Stimulated activated CD8-positive, alpha-beta memory T cell treated with anti-CD3 and anti-CD28 coated beads, Interleukin-7, amount 100 ng/mL, for 4 hours (primary cell): ENCODE results near the gene PTX4.

ENCODE experiments used
- DNase-seq, 2 donors: peaks; one replicate each; pipeline ENCODE4 v3.0.0-alpha.2; 2020; ENCODE audit warnings: low read depth in 2 of 2

Gene PTX4

DNA sequence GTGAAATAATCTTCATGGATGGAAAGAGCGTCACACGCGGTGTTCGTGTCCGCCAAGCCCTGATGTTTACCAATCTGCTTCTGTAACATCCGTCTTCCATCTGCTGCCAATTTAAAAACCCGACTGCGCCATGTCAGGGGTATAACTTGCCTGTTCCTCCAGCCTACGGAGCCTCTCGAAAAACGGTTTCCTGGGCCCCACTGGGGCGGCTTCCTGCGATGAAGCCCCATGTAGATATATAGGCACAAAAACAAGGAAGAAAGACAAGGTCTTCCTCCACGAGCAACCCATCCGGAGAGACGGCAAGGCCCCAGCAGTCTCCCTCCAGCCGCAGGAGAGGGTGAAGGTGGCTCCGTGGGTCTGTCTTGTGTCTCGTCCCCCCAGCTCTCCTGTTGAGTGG lies at the start of gene PTX4:
TSS of gene PTX4 (minus strand) at position 326 of the 400 bp plus-strand sequence. CDS start at position 291, 35 bp downstream.
- DNase-seq: no peak

GRCh38 chr16:1537763-1538289 lies 49.1 kb upstream of the PTX4 start:
- DNase-seq: no peak

DNA sequence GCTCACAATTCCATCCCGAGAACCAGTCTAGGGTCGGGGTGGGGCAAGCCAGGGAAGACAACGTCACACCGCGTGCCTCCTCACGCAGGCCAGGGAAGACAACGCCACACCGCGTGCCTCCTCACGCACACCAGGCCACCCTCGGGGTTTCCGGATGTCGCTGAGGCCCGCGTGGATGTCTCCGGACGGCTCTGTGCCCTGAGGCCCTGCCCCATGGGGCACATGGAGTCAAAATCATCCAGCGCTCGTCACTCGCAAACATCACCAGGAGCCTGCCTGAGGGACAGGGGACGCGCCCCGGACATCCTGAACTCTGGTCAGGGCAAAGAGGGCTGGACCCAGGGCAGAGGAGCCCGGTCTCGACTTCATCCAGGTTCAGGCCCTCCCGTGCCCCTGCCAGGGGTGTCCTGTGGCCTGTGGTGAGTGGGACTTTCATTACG lies 48.4 kb upstream of the PTX4 start:
- DNase-seq: no peak

- no peak for DNase-seq
Measured at GRCh38 chr16:1536601-1537000, 47.9 kb upstream of the PTX4 start.

DNA sequence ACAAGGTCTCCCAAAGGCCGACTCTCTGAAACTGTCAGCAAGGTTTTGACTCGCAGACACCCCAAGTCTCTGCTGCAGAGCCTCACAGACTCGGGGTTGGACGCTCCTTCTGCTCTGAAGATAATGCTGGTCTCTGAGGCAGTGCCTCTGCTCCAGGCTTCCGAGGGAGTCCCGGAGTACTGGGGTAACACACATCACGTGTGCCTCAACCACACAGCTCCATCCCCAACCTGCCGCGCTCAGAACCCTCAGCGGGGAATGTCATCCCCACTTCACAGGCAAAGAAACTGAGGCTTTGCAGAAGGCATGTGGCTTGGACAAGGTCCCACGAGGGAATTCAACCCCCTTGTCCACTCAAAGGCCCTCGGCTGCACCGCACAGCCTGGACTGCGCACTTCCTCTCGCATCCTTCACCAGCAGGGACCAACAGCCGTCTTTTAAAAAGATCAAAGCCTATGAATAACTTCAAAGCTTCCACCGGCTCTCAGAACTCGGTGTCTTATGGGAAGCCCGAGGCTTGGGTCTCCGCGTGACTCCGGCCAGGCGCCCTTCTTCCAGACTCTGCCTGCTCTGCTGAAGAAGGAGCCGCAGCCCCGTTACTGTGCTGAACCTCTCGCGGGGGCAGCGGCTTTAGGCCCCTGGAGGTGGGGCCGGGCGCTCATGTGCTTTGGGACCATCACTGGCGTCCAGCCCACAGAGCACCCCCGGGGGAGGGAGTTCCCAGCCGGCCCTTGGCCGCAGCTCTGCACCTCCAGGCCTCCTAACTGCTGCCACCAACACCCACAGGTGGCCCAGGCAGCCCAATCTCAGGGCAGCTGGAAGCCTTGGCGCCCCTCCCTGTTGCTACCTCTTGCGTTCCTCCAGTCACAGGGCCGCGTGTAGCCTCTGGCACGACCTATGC lies 46.9 kb upstream of the PTX4 start:
- DNase-seq: no peak

- DNase-seq: no peak
Measured at GRCh38 chr16:1534021-1535020, 45.6 kb upstream of the PTX4 start.

DNA sequence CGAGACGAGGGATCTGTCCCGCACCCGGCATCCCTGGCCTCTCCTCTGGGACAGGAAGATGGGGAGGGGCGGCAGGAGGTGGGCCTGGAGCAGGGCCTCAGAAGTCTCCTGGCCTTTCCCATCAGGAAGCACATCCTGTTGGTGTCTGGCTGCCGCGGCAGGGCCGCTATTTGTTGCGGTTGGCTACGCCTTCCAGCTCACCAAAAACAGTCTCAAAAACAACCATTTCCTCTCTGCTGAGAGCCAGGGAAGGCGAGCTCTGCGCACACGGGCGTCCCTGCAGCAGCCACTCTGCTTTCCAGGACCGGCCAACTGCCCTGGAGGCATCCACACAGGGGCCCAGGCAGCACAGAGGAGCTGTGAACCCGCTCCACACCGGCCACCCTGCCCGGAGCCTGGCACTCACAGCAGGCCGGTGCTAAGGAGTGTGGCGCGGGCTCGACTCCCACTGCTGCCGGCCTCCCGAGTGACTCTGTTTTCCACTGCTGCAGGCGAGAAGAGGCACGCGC lies 44.8 kb upstream of the PTX4 start, which contains the start of gene TMEM204:
TSS of gene TMEM204 (plus strand) at position 224 of the 509 bp plus-strand sequence. CDS start 610 bp downstream, outside the sequence.
- DNase-seq: no peak

- no peak for DNase-seq
Measured at GRCh38 chr16:1532771-1533170, 44.0 kb upstream of the PTX4 start.

DNA sequence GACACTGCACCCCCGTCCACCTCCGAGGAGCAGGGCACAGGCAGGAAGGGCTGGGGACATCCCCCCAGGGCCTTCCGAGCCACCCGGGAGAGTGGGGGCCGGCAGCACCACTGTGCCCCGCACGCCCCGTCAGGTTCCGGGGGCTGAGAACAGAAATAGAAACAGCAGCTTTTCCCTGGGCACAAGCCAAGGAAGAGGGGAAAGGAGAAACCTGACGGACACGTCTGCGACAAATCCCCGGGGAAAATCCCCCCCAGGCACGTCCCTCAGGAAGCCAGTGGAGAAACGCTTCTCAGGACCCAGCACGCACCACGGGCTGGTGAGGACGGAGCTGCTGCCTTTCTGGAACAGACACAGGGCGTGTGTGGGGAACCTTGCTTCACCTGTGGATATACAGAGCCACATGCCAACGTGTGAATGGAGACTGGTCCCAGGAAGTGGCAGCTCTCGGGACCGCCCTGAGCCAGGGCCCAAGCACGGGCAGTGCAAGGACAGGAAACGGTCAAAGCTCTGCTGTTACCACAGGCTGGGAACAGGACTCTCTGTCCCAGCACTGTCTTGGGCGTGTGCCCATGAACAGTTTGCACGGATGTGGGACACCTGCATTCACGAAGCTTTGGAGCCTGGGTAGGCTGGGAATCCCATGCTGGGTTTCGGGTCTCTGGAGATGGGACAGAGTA lies 43.5 kb upstream of the PTX4 start:
- no peak for DNase-seq

DNA sequence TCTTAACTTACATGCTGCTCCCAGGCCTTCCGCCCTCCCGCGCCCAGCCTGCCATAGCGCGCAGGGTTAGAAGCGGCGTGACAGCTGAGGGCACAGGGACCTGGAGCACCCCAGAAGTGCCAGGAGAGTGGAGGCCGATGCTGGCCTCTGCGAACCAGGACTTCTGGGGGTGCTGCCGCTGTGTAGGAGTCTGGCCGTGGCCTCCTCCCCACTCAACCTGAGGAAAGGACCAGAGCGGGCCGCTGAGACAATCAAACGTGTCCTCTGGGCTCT lies 42.8 kb upstream of the PTX4 start:
- no peak for DNase-seq

GRCh38 chr16:1530883-1531637 lies 42.3 kb upstream of the PTX4 start:
- no peak for DNase-seq

DNA sequence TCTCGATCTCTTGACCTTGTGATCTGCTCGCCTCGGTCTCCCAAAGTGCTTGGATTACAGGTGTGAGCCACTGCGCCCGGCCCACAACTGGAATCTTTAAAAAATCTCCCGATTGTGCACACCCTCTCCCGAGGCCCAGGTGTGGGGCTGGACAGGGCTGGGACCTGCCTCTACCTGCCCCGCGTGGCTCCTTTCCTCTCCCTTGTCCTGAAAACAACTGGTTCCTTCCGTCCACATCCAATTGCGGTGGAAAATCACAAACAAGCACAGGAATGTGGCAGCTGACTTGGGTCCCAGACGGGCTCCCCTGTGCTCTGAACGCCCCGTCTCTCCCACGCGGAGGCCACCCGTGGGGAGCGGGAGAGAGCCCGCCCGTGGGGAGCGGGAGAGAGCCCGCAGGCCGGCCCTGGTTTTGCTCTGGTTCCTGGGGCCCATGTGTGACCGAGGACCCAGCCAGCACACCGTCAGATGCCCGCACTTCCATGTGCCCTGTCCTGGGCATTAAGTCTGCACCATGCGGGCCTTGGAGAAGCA lies 41.7 kb upstream of the PTX4 start:
- DNase-seq: no peak

DNA sequence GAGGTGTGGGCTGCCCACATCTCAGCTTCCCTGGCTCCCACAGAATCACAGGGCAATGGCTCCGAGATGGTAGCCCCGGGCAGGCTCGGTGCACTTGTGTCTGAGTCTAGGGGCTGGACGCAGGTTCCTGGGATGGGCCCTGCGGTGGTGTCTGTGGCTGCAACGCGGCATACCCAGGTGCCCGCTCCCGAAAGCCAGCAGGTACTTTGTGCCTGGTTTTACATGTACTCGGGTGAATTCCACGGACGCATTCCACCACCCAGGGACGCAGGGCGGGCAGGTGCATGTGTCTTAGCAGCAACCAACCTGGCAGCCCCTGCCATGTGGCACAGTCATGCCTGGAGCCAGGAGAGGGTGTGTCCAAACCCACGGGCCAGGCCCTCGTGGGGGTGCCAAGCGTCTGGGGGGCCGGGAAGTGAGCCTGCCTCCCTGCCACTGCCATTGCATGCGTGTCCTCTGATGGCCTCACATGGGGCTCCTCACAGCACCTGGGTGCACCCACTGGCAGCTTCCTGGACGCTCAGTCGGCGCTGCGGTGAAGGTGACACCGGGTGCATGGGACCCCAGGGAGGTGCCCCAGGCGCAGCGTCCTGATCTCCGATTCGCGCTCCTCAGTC lies 40.3 kb upstream of the PTX4 start:
- no peak for DNase-seq

DNA sequence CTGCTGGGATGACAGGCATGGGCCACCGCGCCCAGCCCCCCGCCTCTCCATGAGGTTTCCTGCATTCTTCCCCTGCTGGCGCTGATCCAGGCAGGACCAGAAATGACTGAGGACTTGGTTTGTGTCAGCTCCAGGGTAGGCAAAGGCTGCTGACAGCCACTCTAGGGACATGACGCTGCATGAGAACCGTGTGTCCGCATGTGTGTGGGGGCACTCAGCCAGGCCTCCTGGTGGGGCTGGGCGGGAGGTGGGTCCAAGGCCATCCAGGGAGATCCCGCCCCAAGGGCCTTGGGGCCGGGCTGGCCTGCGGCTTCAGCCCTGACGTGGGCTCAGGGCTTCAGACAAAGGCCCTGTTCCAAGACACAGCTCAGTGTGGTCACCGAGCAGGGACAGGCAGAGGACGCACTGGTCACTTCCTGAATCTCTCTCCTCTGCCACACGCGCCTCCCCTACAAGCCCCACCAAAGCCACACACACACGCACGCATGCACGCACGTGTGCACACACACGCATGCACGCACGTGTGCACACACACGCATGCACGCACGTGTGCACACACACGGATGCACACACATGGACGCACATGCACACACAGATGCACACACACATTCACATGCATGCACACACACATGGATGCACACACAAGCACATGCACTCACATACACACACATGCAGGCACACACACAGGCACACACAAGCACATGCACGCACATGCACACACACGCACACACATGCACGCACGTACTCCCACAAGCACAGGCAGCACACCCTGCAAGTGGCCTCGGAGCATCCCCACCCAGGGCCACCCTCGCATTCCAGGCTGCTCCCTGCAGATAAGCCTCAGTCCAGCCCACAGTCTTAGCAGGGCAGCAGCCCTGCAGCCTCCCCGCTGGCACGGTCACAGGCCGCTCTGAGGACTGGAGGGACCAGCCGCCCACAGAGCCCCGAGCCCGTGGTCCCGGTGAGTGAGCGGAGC lies 39.4 kb upstream of the PTX4 start:
- no peak for DNase-seq

GRCh38 chr16:1526608-1527555 lies 38.1 kb upstream of the PTX4 start:
- no peak for DNase-seq

DNA sequence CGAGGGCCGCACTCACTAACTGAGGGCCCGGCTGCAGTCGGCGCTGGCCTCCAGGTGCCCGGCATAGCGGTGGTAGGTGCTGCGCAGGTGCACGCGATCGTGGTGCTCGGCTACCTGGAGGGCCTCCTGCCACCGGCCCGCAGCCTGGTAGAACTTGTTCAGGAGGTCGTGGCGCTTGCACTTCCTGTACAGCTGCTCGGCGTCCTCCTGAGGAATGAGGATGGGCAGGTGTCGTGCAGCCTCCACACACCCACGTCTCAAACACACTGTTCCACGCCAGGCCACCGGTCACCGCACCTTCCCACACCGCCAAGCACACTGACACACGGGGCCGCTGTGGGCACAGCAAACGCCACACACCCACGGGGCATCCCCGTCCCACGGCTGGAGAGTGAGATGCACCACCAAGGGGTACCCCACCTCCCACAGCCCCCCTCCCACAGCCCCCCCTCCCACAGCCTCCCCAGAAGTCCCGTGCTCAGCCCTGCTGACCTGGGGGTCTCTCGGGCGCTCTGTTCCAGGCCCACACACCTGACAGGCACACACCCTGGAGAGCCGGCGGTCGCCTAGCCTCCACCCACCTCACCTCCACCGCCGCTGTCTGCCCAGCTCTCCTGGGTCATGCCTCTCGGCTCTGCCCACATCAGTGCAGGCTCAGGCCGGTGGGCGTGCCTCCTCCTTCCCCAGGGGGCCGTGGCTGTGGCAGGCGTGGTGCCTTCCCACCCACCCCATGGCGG lies 37.3 kb upstream of the PTX4 start:
- no peak for DNase-seq

DNA sequence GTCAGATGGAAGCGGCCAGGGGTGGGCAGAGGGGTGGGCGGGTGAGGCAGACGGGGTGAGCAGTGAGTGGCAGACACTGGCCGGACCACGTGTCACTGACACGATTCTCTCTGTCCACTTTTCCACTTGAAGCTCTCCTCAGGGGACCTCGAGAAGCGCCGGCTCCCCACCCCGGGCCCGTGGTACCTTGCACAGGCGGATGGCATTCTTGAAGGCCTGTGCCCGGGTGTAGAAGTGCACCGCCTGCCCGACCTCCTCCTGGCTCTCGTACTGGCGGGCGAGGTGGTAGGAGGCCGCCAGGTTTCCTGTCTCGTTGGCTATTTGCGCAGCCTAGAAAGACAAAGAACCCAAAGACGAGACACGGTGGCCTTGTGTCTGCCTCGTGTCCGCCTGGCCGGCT lies 35.6 kb upstream of the PTX4 start:
- no peak for DNase-seq
